Measurements from ENCODE around the gene CPA2.

The CPA2 gene

GRCh38 chr7:130279906-130280305 lies 13.2 kb downstream of the CPA2 start:
- no peak for DNase-seq (ENCODE audit: low spot score)

GRCh38 chr7:130281260-130281659 lies 14.6 kb downstream of the CPA2 start:
- DNase-seq (ENCODE audit: low spot score) = no peak

DNA sequence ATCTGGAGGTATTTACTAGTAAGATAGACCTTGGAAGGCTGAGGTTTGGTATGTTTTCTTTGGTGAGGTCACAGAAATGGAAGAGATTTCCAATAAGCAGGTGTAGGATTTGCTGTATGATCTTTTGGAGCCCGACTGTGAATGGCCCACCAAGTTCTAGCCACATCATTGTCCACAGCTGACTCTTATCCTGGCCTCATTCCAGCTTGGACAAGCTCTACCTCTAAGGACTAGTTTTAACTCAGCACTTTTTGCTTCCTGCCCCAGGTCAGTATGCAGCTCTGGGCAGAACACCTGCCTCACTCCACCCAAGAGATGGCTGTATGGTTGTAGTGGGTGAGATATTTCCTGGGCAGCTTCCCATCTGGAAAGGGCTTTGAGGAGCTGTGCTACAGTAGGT lies 20.2 kb downstream of the CPA2 start:
- no peak for DNase-seq (ENCODE audit: low spot score)

GRCh38 chr7:130288168-130288567 lies 21.5 kb downstream of the CPA2 start:
- no peak for DNase-seq (ENCODE audit: low spot score)

DNA sequence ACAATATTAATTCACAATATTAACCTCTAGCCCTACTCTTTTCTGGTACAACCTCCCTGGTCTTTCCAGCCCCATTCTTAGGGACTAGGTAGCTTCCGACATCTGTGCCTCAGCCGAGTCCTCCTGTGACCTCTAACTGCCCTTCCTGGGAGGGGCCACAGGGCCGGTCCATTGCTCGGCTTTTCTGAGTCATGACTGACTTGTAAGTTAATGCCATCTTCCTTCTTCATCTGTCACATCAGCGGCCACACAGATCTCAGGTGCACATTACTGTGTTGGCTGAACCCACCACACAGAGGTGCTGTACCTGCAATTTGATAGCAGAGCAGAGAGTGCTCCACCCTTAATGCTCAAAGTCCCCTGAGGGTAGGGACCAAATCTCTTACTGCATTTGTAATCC lies 22.2 kb downstream of the CPA2 start:
- no peak for DNase-seq (ENCODE audit: low spot score)

GRCh38 chr7:130289478-130289877 lies 22.8 kb downstream of the CPA2 start:
- no peak for DNase-seq (ENCODE audit: low spot score)

DNA sequence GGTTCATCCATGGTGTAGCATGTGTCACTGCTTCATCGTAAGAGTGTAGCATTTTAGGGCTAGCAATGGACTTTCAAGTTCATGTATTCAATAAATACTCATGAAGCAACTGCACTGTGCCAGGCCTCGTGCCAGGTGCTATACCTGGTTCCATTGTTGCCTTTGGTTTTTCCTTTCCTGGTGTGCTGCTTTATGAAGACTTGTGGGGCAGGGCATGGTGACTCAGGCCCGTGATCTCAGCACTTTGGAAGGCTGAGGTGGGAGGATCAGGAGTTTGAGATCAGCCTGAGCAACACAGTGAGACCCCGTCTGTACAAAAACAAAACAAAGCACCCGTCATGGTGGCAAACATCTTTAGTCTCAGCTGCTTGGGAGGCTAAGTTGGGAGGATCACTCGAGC lies 24.1 kb downstream of the CPA2 start:
- no peak for DNase-seq (ENCODE audit: low spot score)

GRCh38 chr7:130292682-130293257 lies 26.1 kb downstream of the CPA2 start, which contains the start of gene CPA4:
Gene CPA4 (plus strand): TSS chr7:130293161. CDS start chr7:130293181, 20 bp downstream.
- no peak for DNase-seq (ENCODE audit: low spot score)

GRCh38 chr7:130293521-130293920 lies 26.9 kb downstream of the CPA2 start:
- no peak for DNase-seq (ENCODE audit: low spot score)

- no peak for DNase-seq (ENCODE audit: low spot score)
These were observed 27.7 kb downstream of the CPA2 start for GRCh38 chr7:130294314-130294713.

DNA sequence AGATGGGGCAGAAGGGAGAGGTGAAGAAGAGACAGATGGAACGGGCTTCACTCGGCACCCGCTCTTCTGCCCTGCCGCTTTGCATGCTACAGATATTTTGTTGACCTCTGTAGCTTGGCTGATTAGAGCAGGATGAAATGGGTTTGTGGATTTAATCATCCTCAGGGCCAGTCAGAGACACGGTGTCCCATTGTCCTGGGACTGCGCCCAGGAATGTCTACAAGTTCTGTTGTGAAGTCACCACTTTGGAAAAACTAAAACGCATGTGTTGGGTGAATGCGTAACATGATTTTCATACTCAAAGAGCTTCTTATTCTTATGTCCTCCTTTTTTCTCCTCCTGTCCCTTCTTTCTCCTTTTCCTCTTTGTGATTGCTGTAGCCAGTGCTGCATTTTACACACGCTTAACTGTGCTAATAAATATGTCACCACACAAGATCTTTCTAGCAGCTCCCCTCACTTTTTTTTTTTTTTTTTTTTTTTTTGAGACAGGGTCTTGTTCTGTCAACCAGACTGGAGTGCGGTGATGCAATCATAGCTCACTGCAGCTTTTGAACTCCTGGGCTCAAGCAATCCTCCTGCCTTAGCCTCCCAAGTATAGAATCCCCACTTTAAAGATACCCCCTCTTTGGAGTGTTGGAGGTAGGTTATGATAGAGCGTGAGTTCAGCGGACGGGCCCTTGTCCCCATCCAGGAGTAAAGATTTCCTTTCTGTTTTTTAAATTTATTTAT lies 29.7 kb downstream of the CPA2 start:
- DNase-seq (ENCODE audit: low spot score) = no peak

DNA sequence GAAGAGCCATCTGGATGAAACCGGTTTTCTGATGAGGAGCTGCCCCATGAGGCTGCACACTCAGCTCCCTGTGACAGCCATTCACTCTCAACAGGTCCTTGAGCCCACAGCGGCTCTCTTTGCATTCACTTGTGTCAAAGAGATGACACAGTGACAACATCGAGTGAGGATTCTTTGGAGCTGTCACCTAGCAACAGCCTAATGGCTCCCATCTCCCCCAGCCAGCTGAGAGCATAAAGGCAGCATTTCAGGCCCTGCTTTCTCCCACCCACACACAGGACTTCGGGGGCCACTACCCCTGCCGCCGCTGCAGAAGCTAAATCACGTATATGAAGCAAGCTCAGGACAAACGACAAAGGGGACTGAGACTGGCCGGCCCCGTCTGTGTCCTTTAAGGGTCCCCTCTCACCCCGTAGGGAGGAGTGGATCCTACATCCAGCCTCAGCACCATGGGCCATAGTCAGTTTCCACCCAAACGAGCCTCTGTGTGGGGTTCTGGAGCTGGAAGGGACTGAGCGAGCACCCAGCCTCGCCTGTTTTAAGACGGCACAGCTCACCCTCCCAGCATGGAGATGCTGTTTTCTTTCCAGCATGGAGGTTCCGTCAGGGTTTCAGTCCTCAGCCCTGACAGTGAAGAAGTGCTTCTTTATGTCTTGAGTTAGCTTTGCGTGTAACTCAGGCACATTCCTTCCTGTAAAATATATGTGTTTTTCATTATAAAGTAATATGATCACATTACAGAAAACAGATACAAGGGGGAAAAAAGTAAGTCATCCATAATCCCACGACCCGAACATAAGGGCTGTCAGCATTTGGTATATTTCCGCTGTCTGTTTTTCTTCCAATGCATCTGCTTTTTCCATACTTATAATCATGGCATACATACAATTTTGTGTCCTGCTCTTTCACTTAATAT lies 31.2 kb downstream of the CPA2 start:
- no peak for DNase-seq (ENCODE audit: low spot score)

GRCh38 chr7:130298544-130299326 lies 32.1 kb downstream of the CPA2 start:
- DNase-seq (ENCODE audit: low spot score) = no peak

DNA sequence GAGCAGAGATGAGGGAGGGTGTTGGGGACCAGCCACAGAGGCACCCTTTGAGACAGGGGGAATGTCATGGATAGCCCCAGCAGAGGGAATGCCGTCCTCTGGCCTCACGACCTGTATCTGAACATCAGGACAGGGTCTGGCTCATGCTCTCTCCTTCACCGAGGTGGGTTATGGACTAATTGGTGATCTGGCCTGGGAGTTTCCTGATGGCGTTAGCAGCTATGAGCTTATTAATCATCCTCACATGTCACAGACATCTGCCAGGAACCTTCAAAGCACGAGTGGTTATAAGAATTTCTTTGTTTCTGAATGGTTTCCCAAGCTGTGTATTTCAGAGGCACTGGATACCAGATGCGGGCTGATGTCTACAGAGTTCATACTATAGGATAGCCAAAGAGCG lies 33.2 kb downstream of the CPA2 start:
- no peak for DNase-seq (ENCODE audit: low spot score)

DNA sequence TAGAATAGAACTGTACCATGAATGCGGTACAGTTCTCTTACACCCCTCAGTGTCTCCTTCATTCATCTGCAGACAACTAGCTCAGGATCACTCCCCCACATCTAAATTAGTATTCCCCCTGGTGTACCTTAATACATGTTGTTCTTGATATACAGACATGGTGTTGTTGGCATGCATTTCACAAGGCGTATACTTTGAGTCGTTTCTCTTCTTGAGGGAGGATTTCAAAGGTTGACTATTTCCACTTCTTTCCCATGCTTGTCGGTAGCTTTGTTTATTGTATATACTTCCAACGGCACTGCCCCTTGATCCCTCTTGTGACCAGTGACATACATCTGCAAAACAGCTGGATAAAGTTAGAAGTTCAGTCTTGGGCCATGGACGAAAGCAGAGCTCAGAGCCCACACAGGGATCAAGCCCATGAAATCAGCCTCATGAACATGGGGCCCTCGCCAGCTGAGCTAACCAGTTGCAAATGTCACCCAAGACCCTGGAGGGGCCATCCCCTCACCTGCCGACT lies 34.9 kb downstream of the CPA2 start:
- DNase-seq (ENCODE audit: low spot score) = no peak

GRCh38 chr7:130302649-130303048 lies 36.0 kb downstream of the CPA2 start:
- no peak for DNase-seq (ENCODE audit: low spot score)

DNA sequence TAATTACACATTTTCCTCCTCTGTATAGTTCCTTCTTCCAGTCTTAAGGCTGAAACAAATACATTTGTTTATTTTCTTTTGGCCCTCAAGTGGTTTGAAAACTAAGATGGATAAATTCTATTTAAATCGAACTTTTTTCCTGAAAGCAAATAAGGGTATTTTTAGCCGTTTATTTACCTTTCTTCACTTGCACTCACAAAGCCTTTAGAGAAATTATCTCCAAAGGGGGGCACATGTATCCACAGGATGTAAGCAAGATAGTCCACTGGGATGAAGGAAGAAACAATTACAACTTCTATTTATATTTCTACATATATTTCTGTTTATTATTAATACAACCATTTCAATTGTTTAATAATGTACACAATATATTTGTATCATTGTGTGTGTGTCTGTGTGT lies 36.5 kb downstream of the CPA2 start:
- DNase-seq (ENCODE audit: low spot score) = no peak

- no peak for DNase-seq (ENCODE audit: low spot score)
These were observed 36.9 kb downstream of the CPA2 start for GRCh38 chr7:130303551-130303950.

DNA sequence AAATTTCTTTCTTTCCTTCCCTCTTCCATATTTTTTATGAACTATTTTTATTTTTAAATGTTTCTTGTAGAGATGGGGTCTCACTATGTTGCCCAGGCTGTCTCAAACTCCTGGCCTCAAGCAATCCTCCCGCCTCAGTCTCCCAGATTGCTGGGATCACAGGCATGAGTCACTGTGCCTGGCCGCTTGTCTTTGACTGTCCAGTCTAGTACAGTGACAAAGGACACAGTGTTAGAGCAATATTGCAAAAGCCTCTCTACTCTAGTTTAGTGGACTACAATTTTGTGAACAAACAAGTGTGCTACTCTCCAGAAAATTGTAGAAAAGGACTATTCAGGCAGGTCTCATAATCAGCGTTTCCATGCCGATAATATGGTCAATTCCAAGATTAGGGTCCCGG lies 37.3 kb downstream of the CPA2 start:
- no peak for DNase-seq (ENCODE audit: low spot score)

DNA sequence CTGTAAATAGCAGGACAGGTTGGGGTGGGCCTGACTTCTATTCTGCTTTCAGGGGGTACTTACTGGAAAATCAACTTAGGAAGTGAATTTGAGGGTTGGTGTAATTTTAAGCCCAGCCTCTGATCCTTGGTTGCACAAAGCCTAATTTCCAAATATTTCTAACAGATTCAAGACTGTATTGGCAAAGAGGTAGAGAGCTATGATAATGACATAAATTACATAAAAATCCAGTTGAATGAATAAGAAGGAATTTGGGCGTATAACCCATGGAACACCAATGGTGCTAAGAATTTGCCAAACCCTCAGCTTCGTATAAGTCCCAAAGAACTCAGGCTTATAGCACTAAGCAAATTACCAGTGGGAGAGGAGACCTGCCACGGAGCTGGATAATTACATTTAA lies 38.2 kb downstream of the CPA2 start:
- no peak for DNase-seq (ENCODE audit: low spot score)

DNA sequence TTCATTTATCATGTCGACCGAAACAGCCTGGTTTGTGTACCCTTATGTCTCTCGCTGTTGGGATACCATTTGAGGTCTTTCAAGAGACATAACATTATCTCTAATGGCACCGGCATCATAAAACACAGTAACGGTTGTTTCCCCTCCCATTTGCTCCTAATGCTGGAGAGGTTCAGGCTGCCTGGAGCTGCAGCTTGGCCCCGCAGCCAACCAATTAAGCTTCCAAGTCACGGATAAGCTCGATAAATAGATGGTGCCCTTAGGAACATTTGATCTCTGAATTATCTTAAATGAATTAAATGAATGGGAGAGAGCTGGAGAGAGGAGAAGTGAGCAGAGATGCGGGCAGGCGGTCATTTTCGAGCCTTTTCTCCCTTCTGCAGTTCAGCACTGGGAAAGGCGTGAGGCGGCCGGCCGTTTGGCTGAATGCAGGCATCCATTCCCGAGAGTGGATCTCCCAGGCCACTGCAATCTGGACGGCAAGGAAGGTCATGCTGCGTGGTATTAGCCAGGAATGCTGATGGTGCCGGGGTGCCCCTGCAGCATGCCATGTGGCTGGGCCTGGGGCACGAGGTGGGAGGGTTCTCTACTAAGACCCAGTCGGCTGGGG lies 38.9 kb downstream of the CPA2 start:
- DNase-seq (ENCODE audit: low spot score) = no peak
